H1 (cell line): Measurements from ENCODE around the gene DDR2. TPM values are rescaled to one million over a fixed set of nuclear protein-coding genes. Genes with fewer than 3 reads are reported as not detected.

Experiments used
- CTCF ChIA-PET: fragments of 300-600 bp; sonication (Branson Sonifier 250); formaldehyde crosslinking; loops from one replicate; lab custom pipeline; 2021; ENCODE audit not compliant: partially characterized antibody; lab: Charles Lee
- POLR2A ChIA-PET: fragments of 300-600 bp; sonication (Branson Sonifier 250); formaldehyde crosslinking; loops from one replicate; lab custom pipeline; 2021; ENCODE audit warnings: inconsistent platforms; ENCODE audit not compliant: partially characterized antibody; lab: Charles Lee
- DNase-seq, 2 experiments: peaks; one replicate each; pipeline versions ENCODE4 v3.0.0 to v3.0.0-alpha.2; 2010 to 2022; ENCODE audit warnings: low spot score in 2 of 2, low read depth in 1 of 2, mixed read lengths in 1 of 2
- FAIRE-seq: peaks from 2 replicates; lab custom pipeline; 2011; peaks lifted over from hg19 to GRCh38; lab: Jason Lieb, UNC
- H2AFZ ChIP-seq: 2 replicates; pipeline ENCODE4 v1.8.1; 2012; ENCODE audit warnings: low read length, inconsistent platforms
- H2AK5ac ChIP-seq: 2 replicates; pipeline ENCODE4 v1.6.1; 2013; ENCODE audit warnings: low read depth, low read length
- H2BK120ac ChIP-seq: replicated peaks from 2 replicates; pipeline ENCODE3; 2013; ENCODE audit warnings: low read depth, low read length, inconsistent platforms
- H2BK12ac ChIP-seq: 2 replicates; pipeline ENCODE4 v1.6.1; 2013; ENCODE audit warnings: low read depth, low read length
- H2BK15ac ChIP-seq: 2 replicates; pipeline ENCODE4 v1.6.1; 2013; ENCODE audit warnings: low read length
- H2BK20ac ChIP-seq: 2 replicates; pipeline ENCODE4 v1.6.1; 2013; ENCODE audit warnings: low read length
- H2BK5ac ChIP-seq: 2 replicates; pipeline ENCODE4 v1.6.1; 2013; ENCODE audit warnings: low read depth, low read length
- H3K14ac ChIP-seq: 2 replicates; pipeline ENCODE4 v1.6.1; 2013; ENCODE audit warnings: inconsistent platforms; ENCODE audit not compliant: insufficient read length
- H3K18ac ChIP-seq: 2 replicates; pipeline ENCODE4 v1.6.1; 2013; ENCODE audit warnings: low read length; ENCODE audit errors: extremely low read depth
- H3K23ac ChIP-seq: 2 replicates; pipeline ENCODE4 v1.6.1; 2013; ENCODE audit warnings: inconsistent platforms; ENCODE audit not compliant: insufficient read length
- H3K23me2 ChIP-seq: 2 replicates; pipeline ENCODE4 v1.6.1; 2013; ENCODE audit warnings: low read depth, low read length
- H3K27ac ChIP-seq: 2 replicates; pipeline ENCODE4 v1.6.1; 2011; ENCODE audit warnings: low read depth, low read length, inconsistent platforms
- H3K27me3 ChIP-seq, 4 experiments: replicated peaks in 1 of 4; 1 replicate in 1 of 4; 2 replicates in 3 of 4; pipeline versions ENCODE4 v1.6.1 to v1.8.1; 2011 to 2013; ENCODE audit warnings: low read length in 3 of 4, mild to moderate bottlenecking in 3 of 4, inconsistent platforms in 2 of 4, mixed read lengths in 2 of 4, moderate library complexity in 1 of 4; ENCODE audit not compliant: control insufficient read depth in 3 of 4, insufficient read depth in 3 of 4; ENCODE audit errors: extremely low read depth in 1 of 4
- H3K36me3 ChIP-seq, 4 experiments: 2 replicates each; pipeline versions ENCODE4 v1.6.1 to v1.8.1; 2011 to 2013; ENCODE audit warnings: mild to moderate bottlenecking in 4 of 4, low read length in 3 of 4, moderate library complexity in 2 of 4, control low read depth in 1 of 4, inconsistent platforms in 1 of 4; ENCODE audit not compliant: insufficient read depth in 4 of 4, control insufficient read depth in 2 of 4
- H3K4ac ChIP-seq: replicated peaks from 2 replicates; pipeline ENCODE3; 2013; ENCODE audit warnings: low read length, low read depth, mixed read lengths, inconsistent platforms; ENCODE audit not compliant: insufficient read length
- H3K4me1 ChIP-seq, 4 experiments: replicated peaks in 1 of 4; 1 replicate in 1 of 4; 2 replicates in 3 of 4; pipeline versions ENCODE4 v1.6.1 to v1.8.1; 2011 to 2013; ENCODE audit warnings: low read length in 3 of 4, inconsistent platforms in 2 of 4, mixed read lengths in 1 of 4; ENCODE audit not compliant: insufficient read depth in 4 of 4, control insufficient read depth in 3 of 4
- H3K4me2 ChIP-seq, 2 experiments: 2 replicates each; pipeline versions ENCODE4 v1.6.1 to v1.8.1; 2011 to 2013; ENCODE audit warnings: low read depth in 2 of 2, low read length in 2 of 2, control low read depth in 1 of 2, inconsistent platforms in 1 of 2, mild to moderate bottlenecking in 1 of 2; ENCODE audit not compliant: insufficient read depth in 1 of 2
- H3K4me3 ChIP-seq, 4 experiments: fragments of 200-600, 300-600 bp in 1 of 4; sonication (generic), shearing (Covaris generic), sonication (Bioruptor Twin) in 1 of 4; 2 replicates each; pipeline versions ENCODE4 v1.5.1 to v1.8.1; 2011 to 2016; ENCODE audit warnings: low read length in 4 of 4, low read depth in 3 of 4, control low read depth in 2 of 4, inconsistent platforms in 2 of 4, mild to moderate bottlenecking in 2 of 4, mixed read lengths in 1 of 4, moderate library complexity in 1 of 4; ENCODE audit not compliant: insufficient read depth in 2 of 4; ENCODE audit errors: extremely low read depth in 1 of 4
- H3K56ac ChIP-seq: replicated peaks from 2 replicates; pipeline ENCODE3; 2013; ENCODE audit warnings: low read depth, mild to moderate bottlenecking, mixed read lengths, low read length, inconsistent platforms; ENCODE audit not compliant: insufficient read length
- H3K79me1 ChIP-seq: 2 replicates; pipeline ENCODE4 v1.6.1; 2013; ENCODE audit warnings: low read depth, low read length, control low read depth
- H3K79me2 ChIP-seq, 2 experiments: 2 replicates each; pipeline versions ENCODE4 v1.6.1 to v1.8.1; 2012 to 2013; ENCODE audit warnings: low read length in 2 of 2, mild to moderate bottlenecking in 2 of 2, inconsistent platforms in 1 of 2; ENCODE audit not compliant: insufficient read depth in 2 of 2, control insufficient read depth in 1 of 2
- H3K9ac ChIP-seq, 4 experiments: replicated peaks in 1 of 4; 1 replicate in 1 of 4; 2 replicates in 3 of 4; pipeline versions ENCODE4 v1.6.1 to v1.8.1; 2011 to 2013; ENCODE audit warnings: low read depth in 3 of 4, low read length in 3 of 4, control low read depth in 2 of 4, mild to moderate bottlenecking in 2 of 4, moderate library complexity in 2 of 4, inconsistent platforms in 1 of 4; ENCODE audit errors: extremely low read depth in 1 of 4
- H3K9me3 ChIP-seq, 2 experiments: 2 replicates each; pipeline versions ENCODE4 v1.6.1 to v1.8.1; 2012 to 2013; ENCODE audit warnings: mild to moderate bottlenecking in 2 of 2, moderate library complexity in 2 of 2, control low read depth in 1 of 2, inconsistent platforms in 1 of 2, low read depth in 1 of 2, low read length in 1 of 2, mixed read lengths in 1 of 2; ENCODE audit not compliant: insufficient read depth in 2 of 2
- H4K20me1 ChIP-seq, 2 experiments: replicated peaks in 1 of 2; 2 replicates each; pipeline versions ENCODE3 to v1.8.1; 2011 to 2013; ENCODE audit warnings: inconsistent platforms in 2 of 2, low read length in 2 of 2, mild to moderate bottlenecking in 1 of 2; ENCODE audit not compliant: insufficient read depth in 2 of 2, control insufficient read depth in 1 of 2
- H4K5ac ChIP-seq: 2 replicates; pipeline ENCODE4 v1.6.1; 2013; ENCODE audit warnings: low read length, low read depth, mixed read lengths, inconsistent platforms; ENCODE audit not compliant: insufficient read length
- H4K8ac ChIP-seq: 2 replicates; pipeline ENCODE4 v1.8.0; 2013; ENCODE audit warnings: mild to moderate bottlenecking, moderate library complexity, low read length, inconsistent platforms; ENCODE audit not compliant: insufficient read depth; ENCODE audit errors: extremely low read depth
- H4K91ac ChIP-seq: replicated peaks from 2 replicates; pipeline ENCODE3; 2013; ENCODE audit warnings: low read length, mixed read lengths, inconsistent platforms; ENCODE audit not compliant: insufficient read length
- ATF3 ChIP-seq: IDR thresholded peaks from 2 replicates; pipeline ENCODE4 v1.6.1; 2011; ENCODE audit warnings: low read depth, mild to moderate bottlenecking, low read length; ENCODE audit not compliant: insufficient read depth
- BCL11A ChIP-seq, 2 experiments: IDR thresholded peaks; one replicate each; pipeline ENCODE4 v1.6.1; 2011; ENCODE audit warnings: low read depth in 2 of 2, low read length in 2 of 2, mild to moderate bottlenecking in 2 of 2
- E2F6 ChIP-seq: IDR thresholded peaks from 2 replicates; pipeline ENCODE4 v1.6.1; 2012; ENCODE audit warnings: inconsistent platforms
- EGR1 ChIP-seq: IDR thresholded peaks from 2 replicates; pipeline ENCODE4 v1.6.1; 2011; ENCODE audit warnings: low read depth, low read length, borderline replicate concordance
- GABPA ChIP-seq: IDR thresholded peaks from 2 replicates; pipeline ENCODE4 v1.6.1; 2011; ENCODE audit warnings: mild to moderate bottlenecking, low read length, moderate library complexity, borderline replicate concordance; ENCODE audit not compliant: insufficient read depth
- KDM5A ChIP-seq: fragments of 200-600 bp; IDR thresholded peaks from 2 replicates; pipeline ENCODE4 v1.7.1; 2012; ENCODE audit warnings: mild to moderate bottlenecking, low read length, inconsistent platforms, mixed read lengths
- POLR2A ChIP-seq, 2 experiments: IDR thresholded peaks; 1 replicate in 1 of 2; 2 replicates in 1 of 2; pipeline ENCODE4 v1.6.1; 2011; ENCODE audit warnings: low read depth in 2 of 2, low read length in 2 of 2, mild to moderate bottlenecking in 2 of 2; ENCODE audit errors: control extremely low read depth in 1 of 2
- SP1 ChIP-seq: IDR thresholded peaks from 2 replicates; pipeline ENCODE4 v1.6.1; 2011; ENCODE audit warnings: low read depth, low read length
- TAF1 ChIP-seq: IDR thresholded peaks from 2 replicates; pipeline ENCODE4 v1.6.1; 2011; ENCODE audit warnings: mild to moderate bottlenecking, low read depth, low read length
- TBP ChIP-seq: IDR thresholded peaks from 2 replicates; pipeline ENCODE4 v1.6.1; 2011; ENCODE audit warnings: low read depth, low read length, improper control_type of control experiment
- TCF12 ChIP-seq: IDR thresholded peaks from 2 replicates; pipeline ENCODE4 v1.6.1; 2011; ENCODE audit warnings: low read depth, mild to moderate bottlenecking, low read length
- USF2 ChIP-seq: IDR thresholded peaks from 2 replicates; pipeline ENCODE4 v1.6.1; 2011; ENCODE audit warnings: low read length, improper control_type of control experiment
- polyA plus RNA-seq, 7 experiments: library from polyadenylated mRNA; depleted of rRNA in 3 of 7; stranded (reverse) in 5 of 7; unstranded in 2 of 7; fragments of >200 nt in 5 of 7; fragments of 200-250 nt in 2 of 7; gene quantifications; 1 replicate in 5 of 7; 2 replicates in 1 of 7; 4 replicates in 1 of 7; pipeline versions ENCODE4 v1.2.1 to v1.2.3, GENCODE V29; 2011 to 2013; ENCODE audit warnings: missing spikeins in 2 of 7, mixed read lengths in 2 of 7
- total RNA-seq: library from RNA; stranded (reverse); fragmentation: NEBNext Ultra II Directional; extraction: Animal tissue kit (Norgen Biotek cat#: 25700); gene quantifications from 2 replicates; pipeline ENCODE4 v1.2.1, GENCODE V29; 2021

Gene DDR2
- total and polyA plus RNA-seq, 2 of the 8 experiments (the other 6 are each of a cell fraction or from before 2014, with no cell fraction given) = 1.00 to 2.1 TPM

GRCh38 chr1:162732094-162732493, 99.8 kb downstream of the DDR2 start:
- Histone ChIP-seq H4K5ac (no peak overlapping the region), H3K18ac (no peak overlapping the region), H2BK120ac (no peak overlapping the region), H2BK5ac (no peak overlapping the region), H3K4me3 (no peak overlapping the region), H3K27me3 (no peaks in the 10 kb centered on the region), H3K23ac (no peak overlapping the region), H3K36me3 (no peaks in the 10 kb centered on the region), H3K9ac (no peak overlapping the region), H3K9me3 (no peaks in the 10 kb centered on the region), H2BK20ac (no peak overlapping the region), H3K14ac (no peak overlapping the region), H3K4ac (no peak overlapping the region), H3K4me1 (no peaks in the 10 kb centered on the region), H3K4me2 (no peak overlapping the region), H2BK12ac (no peak overlapping the region), H2BK15ac (no peak overlapping the region), H3K56ac (no peak overlapping the region), H2AFZ (no peak overlapping the region), H4K8ac (no peak overlapping the region), H3K79me1 (no peaks in the 10 kb centered on the region), H3K79me2 (no peaks in the 10 kb centered on the region), H3K27ac (no peak overlapping the region), H3K23me2 (no peaks in the 10 kb centered on the region), H4K20me1 (no peaks in the 10 kb centered on the region), H4K91ac (no peak overlapping the region), H2AK5ac (no peak overlapping the region)
- FAIRE-seq (no peak), DNase-seq (no peak)
- ChIA-PET POLR2A (no interaction called here), CTCF (interaction anchor here (0.6 to 1.6 kb wide), 4 partner anchors 28 to 989 kb away, joined by 3 to 4 read pairs (median 3); no protein-coding TSS in a partner anchor)
- no peak for TF ChIP-seq KDM5A
- no peak for TF ChIP-seq TCF12
- no peak for TF ChIP-seq E2F6
- no peak for TF ChIP-seq USF2
- TF ChIP-seq TBP = no peak
- no peak for TF ChIP-seq POLR2A (IDR thresholded peaks at IDR 0.05; ENCODE audit: control extremely low read depth in 1 of 2, low read depth in 2 of 2, low read length in 2 of 2)
- no peak for TF ChIP-seq TAF1
- TF ChIP-seq GABPA = no peak
- no peak for TF ChIP-seq SP1
- TF ChIP-seq ATF3 = no peak
- no peak for TF ChIP-seq BCL11A (IDR thresholded peaks at IDR 0.05; ENCODE audit: low read depth in 2 of 2, low read length in 2 of 2)
- no peak for TF ChIP-seq EGR1
